GM10847 (cell line): ENCODE results near the gene NOTCH4.

Experiments
- POLR2A ChIP-seq: IDR thresholded peaks from 2 replicates; pipeline ENCODE4 v1.6.1; 2011; ENCODE audit not compliant: insufficient read length; ENCODE audit errors: extremely low read depth

Gene NOTCH4

GRCh38 chr6:32222333-32223230 is 1.3 kb downstream of the NOTCH4 start:
- no peak for TF ChIP-seq POLR2A

- TF ChIP-seq POLR2A = no peak
These were observed 3.8 kb downstream of the NOTCH4 start for GRCh38 chr6:32220021-32220420.

GRCh38 chr6:32218167-32218566 is 5.7 kb downstream of the NOTCH4 start:
- TF ChIP-seq POLR2A = no peak

GRCh38 chr6:32216998-32217397 is 6.9 kb downstream of the NOTCH4 start:
- TF ChIP-seq POLR2A = no peak

- TF ChIP-seq POLR2A = no peak
These were observed 7.6 kb downstream of the NOTCH4 start for GRCh38 chr6:32216285-32216684.

GRCh38 chr6:32215617-32216016 is 8.2 kb downstream of the NOTCH4 start:
- TF ChIP-seq POLR2A = no peak

- no peak for TF ChIP-seq POLR2A
These were observed 9.7 kb downstream of the NOTCH4 start for GRCh38 chr6:32214126-32214525.

- TF ChIP-seq POLR2A = no peak
These were observed 10.2 kb downstream of the NOTCH4 start for GRCh38 chr6:32213649-32214048.

- TF ChIP-seq POLR2A = no peak
These were observed 11.6 kb downstream of the NOTCH4 start for GRCh38 chr6:32212076-32212760.

GRCh38 chr6:32210191-32210601 is 13.7 kb downstream of the NOTCH4 start:
- TF ChIP-seq POLR2A = no peak

GRCh38 chr6:32208996-32209395 is 14.9 kb downstream of the NOTCH4 start:
- no peak for TF ChIP-seq POLR2A

GRCh38 chr6:32204268-32204715 is 19.6 kb downstream of the NOTCH4 start:
- TF ChIP-seq POLR2A = no peak

- no peak for TF ChIP-seq POLR2A
These were observed 20.2 kb downstream of the NOTCH4 start for GRCh38 chr6:32203426-32204267.

GRCh38 chr6:32202186-32202585 is 21.7 kb downstream of the NOTCH4 start:
- no peak for TF ChIP-seq POLR2A

GRCh38 chr6:32200711-32201475 is 23.0 kb downstream of the NOTCH4 start:
- TF ChIP-seq POLR2A = no peak
